Activated CD4-positive, alpha-beta T cell treated with anti-CD3 and anti-CD28 coated beads, Interleukin-2, amount 50 U/mL, for 16 hours (primary cell): ENCODE results near the gene FYN.

Experiments
- DNase-seq: peaks from one replicate; pipeline ENCODE4 v3.0.0-alpha.2; 2020

FYN gene

GRCh38 chr6:111614833-111615582 lies 258.2 kb downstream of the FYN start:
- DNase-seq: no peak

- DNase-seq: no peak
These were observed 260.9 kb downstream of the FYN start for GRCh38 chr6:111612379-111612778.

- no peak for DNase-seq
These were observed 262.6 kb downstream of the FYN start for GRCh38 chr6:111610548-111611172.
